MCF 10A (cell line): ENCODE results near the gene PLAU. TPM values are rescaled to one million over a fixed set of nuclear protein-coding genes. Genes with fewer than 3 reads are reported as not detected.
"Not testable (repeated sequence)": the region's sequence is repeated elsewhere in the genome, so short reads cannot be mapped to it uniquely, and the experiment has no call there.

ENCODE experiments used
- BruUV-seq: library from RNA; stranded (reverse); fragments of 400-500 nt; replicated peaks from 2 replicates; lab custom pipeline; 2021; lab: Mats Ljungman, UMichigan
- CTCF ChIA-PET: fragments of 300-600 bp; sonication (Branson Sonifier 250); formaldehyde crosslinking; extraction: SDS; loops from one replicate; lab custom pipeline; 2021; ENCODE audit warnings: antibody characterized with exemption, inconsistent platforms; lab: Yijun Ruan, JAX
- POLR2A ChIA-PET: fragments of 300-600, 350-650 bp; sonication (Branson Sonifier 250); formaldehyde crosslinking; extraction: SDS; loops from one replicate; lab custom pipeline; 2020; ENCODE audit warnings: antibody characterized with exemption, inconsistent platforms; lab: Yijun Ruan, JAX
- DNase-seq: peaks from one replicate; pipeline ENCODE4 v3.0.0-alpha.2; 2018; ENCODE audit not compliant: unreplicated experiment
- H3K27ac Mint-ChIP-seq: one replicate; pipeline ENCODE4 v1.8.0; 2022; ENCODE audit warnings: mild to moderate bottlenecking, low read depth, mixed read lengths; ENCODE audit not compliant: unreplicated experiment
- H3K27me3 Mint-ChIP-seq: one replicate; pipeline ENCODE4 v1.8.0; 2022; ENCODE audit warnings: mixed read lengths; ENCODE audit not compliant: insufficient read depth, unreplicated experiment
- H3K36me3 Mint-ChIP-seq: one replicate; pipeline ENCODE4 v1.8.0; 2022; ENCODE audit warnings: mild to moderate bottlenecking, moderate library complexity, mixed read lengths; ENCODE audit not compliant: insufficient read depth, unreplicated experiment
- H3K4me1 Mint-ChIP-seq: one replicate; pipeline ENCODE4 v1.8.0; 2022; ENCODE audit warnings: mixed read lengths; ENCODE audit not compliant: insufficient read depth, unreplicated experiment
- H3K4me3 Mint-ChIP-seq: one replicate; pipeline ENCODE4 v1.8.0; 2022; ENCODE audit warnings: mild to moderate bottlenecking, moderate library complexity, mixed read lengths; ENCODE audit not compliant: unreplicated experiment
- H3K9me3 Mint-ChIP-seq: one replicate; pipeline ENCODE4 v1.8.0; 2022; ENCODE audit warnings: mixed read lengths; ENCODE audit not compliant: unreplicated experiment
- CTCF ChIP-seq: fragments of 200-600 bp; IDR thresholded peaks from one replicate; pipeline ENCODE4 v1.8.0; 2022; ENCODE audit warnings: antibody characterized with exemption, mild to moderate bottlenecking; ENCODE audit not compliant: unreplicated experiment
- intact Hi-C: fragments of 100-400 bp; cut with micrococcal nuclease; formaldehyde crosslinking; loops from 2 replicates; pipeline ENCODE4 v1.14.1; 2022
- total RNA-seq: library from RNA; stranded (reverse); gene quantifications from 2 replicates; pipeline ENCODE4 v1.2.3, GENCODE V29; 2022

The PLAU gene
- total RNA-seq, 1 experiment from 2014 or later: 30.6 TPM

GRCh38 chr10:73888514-73888913 lies 22.4 kb upstream of the PLAU start:
- TF ChIP-seq CTCF: no peak
- Mint-ChIP-seq H3K4me1 (peaks cover 66% of the 10 kb centered on the region), H3K27me3 (no peaks in the 10 kb centered on the region), H3K4me3 (peak overlapping the region; percentile 5), H3K27ac (peak overlapping the region; percentile 50), H3K36me3 (no peaks in the 10 kb centered on the region), H3K9me3 (no peaks in the 10 kb centered on the region)
- intact Hi-C loops: loop anchor here (5.0 kb wide), 2 partner anchors 69 to 149 kb away; no protein-coding TSS in a partner anchor
- DNase-seq: peak; percentile 56
- TSS peak; percentile 40 for BruUV-seq
- POLR2A ChIA-PET: interaction anchor here (0.7 to 12.9 kb wide), 20 partner anchors 8 to 777 kb away, joined by 3 to 361 read pairs (median 7); partner anchors contain the start of genes ADK, AP3M1, CHCHD1 and PLAU
- CTCF ChIA-PET: interaction anchor here (0.7 to 21.1 kb wide), 8 partner anchors 9 to 192 kb away, joined by 3 to 658 read pairs (median 20); no protein-coding TSS in a partner anchor

- Mint-ChIP-seq H3K27ac (peak overlapping the region; percentile 50), H3K9me3 (no peaks in the 10 kb centered on the region), H3K4me1 (peaks cover 70% of the 10 kb centered on the region), H3K4me3 (peak overlapping the region; percentile 58), H3K36me3 (no peaks in the 10 kb centered on the region), H3K27me3 (no peaks in the 10 kb centered on the region)
- CTCF ChIA-PET: interaction anchor here (0.6 to 21.1 kb wide), 8 partner anchors 10 to 192 kb away, joined by 3 to 658 read pairs (median 20); no protein-coding TSS in a partner anchor
- TF ChIP-seq CTCF: no peak
- BruUV-seq: no TSS peak
- POLR2A ChIA-PET: interaction anchor here (0.7 to 12.9 kb wide), 17 partner anchors 10 to 778 kb away, joined by 3 to 361 read pairs (median 9); partner anchors contain the start of genes ADK, AP3M1, CHCHD1 and PLAU
- DNase-seq: peak; percentile 90
- intact Hi-C loops: loop anchor here (1.0 to 5.0 kb wide), 3 partner anchors 18 to 148 kb away; no protein-coding TSS in a partner anchor
These were observed 21.9 kb upstream of the PLAU start for GRCh38 chr10:73889014-73889413.

GRCh38 chr10:73889416-73889815 lies 21.5 kb upstream of the PLAU start:
- H3K9me3 Mint-ChIP-seq, H3K27me3 Mint-ChIP-seq, H3K36me3 Mint-ChIP-seq, DNase-seq, BruUV-seq: not testable (repeated sequence)
- H3K27ac Mint-ChIP-seq: peak overlapping the region; percentile 50
- CTCF ChIA-PET: interaction anchor here (0.6 to 21.1 kb wide), 6 partner anchors 10 to 191 kb away, joined by 3 to 658 read pairs (median 38); no protein-coding TSS in a partner anchor
- POLR2A ChIA-PET: interaction anchor here (0.6 to 12.9 kb wide), 15 partner anchors 11 to 778 kb away, joined by 3 to 361 read pairs (median 5); partner anchors contain the start of genes ADK, AP3M1, PLAU and VCL
- peak overlapping the region; percentile 58 for H3K4me3 Mint-ChIP-seq
- intact Hi-C loops: loop anchor here (1.0 to 5.0 kb wide), 3 partner anchors 18 to 148 kb away; no protein-coding TSS in a partner anchor
- peaks cover 74% of the 10 kb centered on the region for H3K4me1 Mint-ChIP-seq

GRCh38 chr10:73890261-73890660 lies 20.7 kb upstream of the PLAU start:
- Mint-ChIP-seq H3K27ac (peak overlapping the region; percentile 50), H3K9me3 (no peaks in the 10 kb centered on the region), H3K36me3 (no peaks in the 10 kb centered on the region), H3K4me3 (no peak overlapping the region), H3K27me3 (no peaks in the 10 kb centered on the region), H3K4me1 (peaks cover 80% of the 10 kb centered on the region)
- no TSS peak for BruUV-seq
- intact Hi-C loops: no loop called here
- ChIA-PET POLR2A (interaction anchor here (0.5 to 12.9 kb wide), 7 partner anchors 10 to 777 kb away, joined by 3 to 361 read pairs (median 51); partner anchors contain the start of gene PLAU), CTCF (interaction anchor here (0.6 to 21.1 kb wide), 7 partner anchors 14 to 190 kb away, joined by 3 to 658 read pairs (median 5); no protein-coding TSS in a partner anchor)
- DNase-seq: no peak
- TF ChIP-seq CTCF: no peak

- H3K27me3 Mint-ChIP-seq, DNase-seq, BruUV-seq, H3K36me3 Mint-ChIP-seq, intact Hi-C loops, H3K9me3 Mint-ChIP-seq, H3K4me3 Mint-ChIP-seq: not testable (repeated sequence)
- POLR2A ChIA-PET: interaction anchor here (1.3 to 12.9 kb wide), 5 partner anchors 9 to 122 kb away, joined by 3 to 361 read pairs (median 88); partner anchors contain the start of gene PLAU
- H3K27ac Mint-ChIP-seq: peak overlapping the region; percentile 50
- CTCF ChIA-PET: interaction anchor here (0.6 to 21.1 kb wide), 6 partner anchors 29 to 343 kb away, joined by 3 to 658 read pairs (median 4); no protein-coding TSS in a partner anchor
- H3K4me1 Mint-ChIP-seq: peaks cover 82% of the 10 kb centered on the region
These were observed 20.1 kb upstream of the PLAU start for GRCh38 chr10:73890830-73891229.
